ACC112 (cell line): ENCODE data around the gene AP1AR.
"Not testable (repeated sequence)": the region's sequence is repeated elsewhere in the genome, so short reads cannot be mapped to it uniquely, and the experiment has no call there.

Experiments
- H2AFZ ChIP-seq: fragments of 200-600 bp; sonication (generic); one replicate; pipeline ENCODE4 v1.6.0; 2017; ENCODE audit warnings: antibody characterized with exemption, low read length; ENCODE audit not compliant: unreplicated experiment
- H3K27ac ChIP-seq: fragments of 200-600 bp; sonication (generic); 2 replicates; pipeline ENCODE4 v1.5.1; 2014; ENCODE audit warnings: low read depth, mild to moderate bottlenecking, antibody characterized with exemption, low read length, moderate library complexity
- H3K27me3 ChIP-seq: fragments of 200-600 bp; sonication (generic); 2 replicates; pipeline ENCODE4 v1.6.1; 2014; ENCODE audit warnings: mild to moderate bottlenecking, antibody characterized with exemption, low read length, moderate library complexity, mixed read lengths; ENCODE audit not compliant: insufficient read depth
- H3K36me3 ChIP-seq: fragments of 200-600 bp; sonication (generic); 2 replicates; pipeline ENCODE4 v1.6.1; 2016; ENCODE audit warnings: mild to moderate bottlenecking, antibody characterized with exemption, low read length, moderate library complexity, mixed read lengths; ENCODE audit not compliant: insufficient read depth
- H3K4me1 ChIP-seq: fragments of 200-600 bp; sonication (generic); one replicate; pipeline ENCODE4 v1.6.1; 2016; ENCODE audit warnings: low read length, mixed read lengths; ENCODE audit not compliant: insufficient read depth, unreplicated experiment, control insufficient read depth
- H3K4me3 ChIP-seq: fragments of 200-600 bp; sonication (generic); 2 replicates; pipeline ENCODE4 v1.5.1; 2014; ENCODE audit warnings: mild to moderate bottlenecking, low read depth, low read length
- H3K79me2 ChIP-seq: fragments of 200-600 bp; sonication (generic); one replicate; pipeline ENCODE4 v1.6.0; 2016; ENCODE audit warnings: low read length; ENCODE audit not compliant: control insufficient read depth, unreplicated experiment, insufficient read depth

Gene AP1AR

GRCh38 chr4:112279882-112280315, 48.3 kb downstream of the AP1AR start:
- no peak overlapping the region for H2AFZ ChIP-seq
- peaks cover 11% of the 10 kb centered on the region; the same call in 1 of the 2 replicates for H3K36me3 ChIP-seq
- no peaks in the 10 kb centered on the region for H3K4me1 ChIP-seq
- no peaks in the 10 kb centered on the region for H3K27me3 ChIP-seq
- H3K79me2 ChIP-seq = peaks cover 17% of the 10 kb centered on the region
- no peak overlapping the region for H3K4me3 ChIP-seq
- no peak overlapping the region for H3K27ac ChIP-seq

GRCh38 chr4:112280386-112281056, 48.9 kb downstream of the AP1AR start:
- peaks cover 11% of the 10 kb centered on the region; the same call in 1 of the 2 replicates for H3K36me3 ChIP-seq

GRCh38 chr4:112281895-112282398, 50.4 kb downstream of the AP1AR start:
- H3K36me3 ChIP-seq, H3K27me3 ChIP-seq, H3K4me1 ChIP-seq, H3K27ac ChIP-seq, H2AFZ ChIP-seq, H3K4me3 ChIP-seq: not testable (repeated sequence)
- peaks cover 24% of the 10 kb centered on the region for H3K79me2 ChIP-seq

More at GRCh38 chr4:112280386-112281056, 48.9 kb downstream of the AP1AR start:
- Histone ChIP-seq H3K4me3 (no peak overlapping the region), H3K27ac (no peak overlapping the region), H3K79me2 (peaks cover 24% of the 10 kb centered on the region), H3K4me1 (no peaks in the 10 kb centered on the region), H3K27me3 (no peaks in the 10 kb centered on the region), H2AFZ (no peak overlapping the region)

GRCh38 chr4:112282860-112283667, 51.5 kb downstream of the AP1AR start:
- no peaks in the 10 kb centered on the region for H3K36me3 ChIP-seq
- no peak overlapping the region for H2AFZ ChIP-seq
- H3K4me3 ChIP-seq = no peak overlapping the region; the same call in 1 of the 2 replicates
- no peak overlapping the region for H3K27ac ChIP-seq
- peaks cover 24% of the 10 kb centered on the region for H3K79me2 ChIP-seq
- no peaks in the 10 kb centered on the region for H3K27me3 ChIP-seq
- H3K4me1 ChIP-seq = no peaks in the 10 kb centered on the region

- no peak overlapping the region for H3K27ac ChIP-seq
- no peaks in the 10 kb centered on the region for H3K4me1 ChIP-seq
- H3K79me2 ChIP-seq = peaks cover 24% of the 10 kb centered on the region
- H3K4me3 ChIP-seq = peak overlapping the region; percentile 91
- no peak overlapping the region for H2AFZ ChIP-seq
- H3K36me3 ChIP-seq = no peaks in the 10 kb centered on the region
- H3K27me3 ChIP-seq = no peaks in the 10 kb centered on the region
Observed at GRCh38 chr4:112284166-112284565, 52.6 kb downstream of the AP1AR start.

- Histone ChIP-seq H3K36me3 (no peaks in the 10 kb centered on the region), H3K27ac (peak overlapping the region; percentile 16; the same call in 1 of the 2 replicates), H3K27me3 (no peaks in the 10 kb centered on the region), H3K4me1 (no peaks in the 10 kb centered on the region), H3K79me2 (peaks cover 24% of the 10 kb centered on the region), H2AFZ (peak overlapping the region; percentile 96), H3K4me3 (peak overlapping the region; percentile 91)
Observed at GRCh38 chr4:112284662-112285411, 53.2 kb downstream of the AP1AR start.

GRCh38 chr4:112287258-112287989, 55.8 kb downstream of the AP1AR start:
- Histone ChIP-seq H3K27me3 (no peaks in the 10 kb centered on the region), H3K36me3 (no peaks in the 10 kb centered on the region), H3K27ac (no peak overlapping the region), H3K4me3 (no peak overlapping the region), H2AFZ (no peak overlapping the region), H3K79me2 (peaks cover 24% of the 10 kb centered on the region), H3K4me1 (no peaks in the 10 kb centered on the region)

- Histone ChIP-seq H3K4me1 (no peaks in the 10 kb centered on the region), H3K79me2 (peaks cover 19% of the 10 kb centered on the region), H3K36me3 (no peaks in the 10 kb centered on the region), H3K4me3 (no peak overlapping the region), H3K27ac (no peak overlapping the region), H2AFZ (no peak overlapping the region), H3K27me3 (no peaks in the 10 kb centered on the region)
Observed at GRCh38 chr4:112288455-112288854, 56.9 kb downstream of the AP1AR start.

- Histone ChIP-seq H3K79me2 (peaks cover 9% of the 10 kb centered on the region), H3K27ac (no peak overlapping the region), H3K36me3 (no peaks in the 10 kb centered on the region), H2AFZ (no peak overlapping the region), H3K4me3 (no peak overlapping the region), H3K27me3 (no peaks in the 10 kb centered on the region), H3K4me1 (no peaks in the 10 kb centered on the region)
Observed at GRCh38 chr4:112289407-112290253, 58.0 kb downstream of the AP1AR start.
